ENCODE measurements around the gene MCTP1. TPM values are rescaled to one million over a fixed set of nuclear protein-coding genes. Genes with fewer than 3 reads are reported as not detected.

The MCTP1 gene
- total and polyA plus RNA-seq, 9 of the 15 experiments (the other 6 are each of a cell fraction or from before 2014, with no cell fraction given), result 0.04 to 0.93 (median 0.06) TPM; not detected in 4

GRCh38 chr5:95332158-95332557 lies 47.3 kb upstream of the MCTP1 start (continued):
- TF ChIP-seq, protein P1, sequence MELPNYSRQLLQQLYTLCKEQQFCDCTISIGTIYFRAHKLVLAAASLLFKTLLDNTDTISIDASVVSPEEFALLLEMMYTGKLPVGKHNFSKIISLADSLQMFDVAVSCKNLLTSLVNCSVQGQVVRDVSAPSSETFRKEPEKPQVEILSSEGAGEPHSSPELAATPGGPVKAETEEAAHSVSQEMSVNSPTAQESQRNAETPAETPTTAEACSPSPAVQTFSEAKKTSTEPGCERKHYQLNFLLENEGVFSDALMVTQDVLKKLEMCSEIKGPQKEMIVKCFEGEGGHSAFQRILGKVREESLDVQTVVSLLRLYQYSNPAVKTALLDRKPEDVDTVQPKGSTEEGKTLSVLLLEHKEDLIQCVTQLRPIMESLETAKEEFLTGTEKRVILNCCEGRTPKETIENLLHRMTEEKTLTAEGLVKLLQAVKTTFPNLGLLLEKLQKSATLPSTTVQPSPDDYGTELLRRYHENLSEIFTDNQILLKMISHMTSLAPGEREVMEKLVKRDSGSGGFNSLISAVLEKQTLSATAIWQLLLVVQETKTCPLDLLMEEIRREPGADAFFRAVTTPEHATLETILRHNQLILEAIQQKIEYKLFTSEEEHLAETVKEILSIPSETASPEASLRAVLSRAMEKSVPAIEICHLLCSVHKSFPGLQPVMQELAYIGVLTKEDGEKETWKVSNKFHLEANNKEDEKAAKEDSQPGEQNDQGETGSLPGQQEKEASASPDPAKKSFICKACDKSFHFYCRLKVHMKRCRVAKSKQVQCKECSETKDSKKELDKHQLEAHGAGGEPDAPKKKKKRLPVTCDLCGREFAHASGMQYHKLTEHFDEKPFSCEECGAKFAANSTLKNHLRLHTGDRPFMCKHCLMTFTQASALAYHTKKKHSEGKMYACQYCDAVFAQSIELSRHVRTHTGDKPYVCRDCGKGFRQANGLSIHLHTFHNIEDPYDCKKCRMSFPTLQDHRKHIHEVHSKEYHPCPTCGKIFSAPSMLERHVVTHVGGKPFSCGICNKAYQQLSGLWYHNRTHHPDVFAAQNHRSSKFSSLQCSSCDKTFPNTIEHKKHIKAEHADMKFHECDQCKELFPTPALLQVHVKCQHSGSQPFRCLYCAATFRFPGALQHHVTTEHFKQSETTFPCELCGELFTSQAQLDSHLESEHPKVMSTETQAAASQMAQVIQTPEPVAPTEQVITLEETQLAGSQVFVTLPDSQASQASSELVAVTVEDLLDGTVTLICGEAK (IDR thresholded peaks at IDR 0.05), result no peak
- TF ChIP-seq, protein P1 (CRISPR knock-in tag; IDR thresholded peaks at IDR 0.05), result no peak
- no peak for TF ChIP-seq CBX1 (IDR thresholded peaks at IDR 0.05; ENCODE audit: low read depth)
- no peak for TF ChIP-seq BRCA1 (IDR thresholded peaks at IDR 0.05)
- TF ChIP-seq BRCA1 (CRISPR knock-in tag; IDR thresholded peaks at IDR 0.05), result no peak
